GM19035 (cell line): ENCODE data around the gene RALGPS2.
"Not testable (repeated sequence)": the region's sequence is repeated elsewhere in the genome, so short reads cannot be mapped to it uniquely, and the experiment has no call there.

Experiments
- ATAC-seq: cut with Tn5 transposase; IDR thresholded peaks from one replicate; pipeline ENCODE4 v1.9.1; 2021; ENCODE audit not compliant: unreplicated experiment

The RALGPS2 gene

DNA sequence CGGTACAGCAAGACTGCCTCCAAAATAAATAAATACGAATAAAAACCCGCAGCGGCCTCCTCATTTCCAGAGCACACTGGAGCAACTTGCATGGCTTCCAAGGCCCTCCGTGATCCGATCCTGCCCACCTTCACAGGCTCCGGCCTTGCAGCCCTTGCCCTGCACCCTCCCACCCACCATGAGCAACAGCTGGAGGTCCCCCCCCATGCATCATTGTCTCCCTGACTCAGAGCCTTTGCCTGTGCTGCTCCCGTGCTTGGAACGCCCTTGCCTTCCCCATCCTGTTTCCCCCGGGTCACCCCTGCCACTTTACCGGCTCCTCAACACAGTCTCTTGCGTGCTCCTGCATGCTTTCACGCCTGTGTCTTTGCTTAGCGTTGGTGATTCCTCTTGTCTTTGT, 216.8 kb downstream of the RALGPS2 start:
- ATAC-seq = no peak

DNA sequence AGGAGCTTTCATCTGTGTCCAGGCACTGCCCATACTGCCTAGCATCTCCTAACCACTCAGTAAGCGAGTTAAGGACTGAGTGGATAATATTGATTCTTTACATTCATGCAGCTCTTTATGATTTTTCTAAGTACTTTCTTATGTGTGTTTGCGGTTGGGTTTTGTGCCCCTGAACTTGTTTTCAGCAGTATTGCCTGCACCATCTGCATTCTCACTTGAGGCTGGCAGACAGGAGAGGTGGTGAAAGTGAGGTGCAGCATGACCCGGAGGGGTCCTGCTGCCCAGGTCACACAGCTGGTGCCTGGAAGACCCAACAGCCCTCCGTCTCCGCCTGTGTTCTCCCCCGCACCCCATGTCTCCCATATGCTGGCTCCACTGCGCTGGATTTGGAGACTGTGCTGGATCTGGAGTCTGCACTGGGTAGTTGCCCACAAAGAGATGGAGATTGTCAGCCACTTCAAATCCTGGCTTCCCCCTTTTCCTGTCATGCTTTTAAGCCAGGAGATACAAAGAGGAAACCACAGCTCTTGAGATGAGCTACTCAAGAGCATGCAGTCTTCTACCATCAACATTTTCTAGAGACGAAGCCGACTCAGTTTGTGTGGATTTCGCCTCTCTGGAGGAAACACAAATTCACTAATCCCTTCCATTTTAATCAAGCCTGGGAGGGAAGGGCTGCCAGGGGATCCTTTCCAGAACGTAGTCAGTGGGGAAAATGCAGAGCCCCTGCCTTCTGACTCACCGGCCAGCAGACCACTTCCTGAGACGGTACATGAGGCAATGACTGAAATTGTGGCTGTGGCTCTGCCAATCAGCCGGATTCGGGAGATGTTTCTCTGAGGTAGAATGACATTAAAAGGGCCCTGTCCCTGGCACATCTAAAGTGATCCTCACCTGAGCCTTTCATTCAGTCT, 217.5 kb downstream of the RALGPS2 start:
- no peak for ATAC-seq

DNA sequence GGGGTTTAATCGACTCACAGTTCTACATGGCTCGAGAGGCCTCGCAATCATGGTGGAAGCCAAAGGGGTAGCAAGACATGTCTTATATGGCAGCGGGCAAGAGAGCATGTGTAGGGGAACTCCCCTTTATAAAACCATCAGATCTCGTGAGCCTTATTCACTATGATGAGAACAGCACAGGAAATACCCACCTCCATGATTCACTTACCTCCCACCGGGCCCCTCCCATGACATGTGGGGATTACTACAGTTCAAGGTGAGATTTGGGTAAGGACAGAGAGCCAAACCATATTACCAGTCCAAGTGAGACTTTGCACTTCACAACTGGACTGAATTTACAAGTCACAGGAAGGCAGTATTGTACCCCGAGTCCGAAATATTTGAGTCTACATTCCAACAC, 219.7 kb downstream of the RALGPS2 start:
- ATAC-seq = no peak

DNA sequence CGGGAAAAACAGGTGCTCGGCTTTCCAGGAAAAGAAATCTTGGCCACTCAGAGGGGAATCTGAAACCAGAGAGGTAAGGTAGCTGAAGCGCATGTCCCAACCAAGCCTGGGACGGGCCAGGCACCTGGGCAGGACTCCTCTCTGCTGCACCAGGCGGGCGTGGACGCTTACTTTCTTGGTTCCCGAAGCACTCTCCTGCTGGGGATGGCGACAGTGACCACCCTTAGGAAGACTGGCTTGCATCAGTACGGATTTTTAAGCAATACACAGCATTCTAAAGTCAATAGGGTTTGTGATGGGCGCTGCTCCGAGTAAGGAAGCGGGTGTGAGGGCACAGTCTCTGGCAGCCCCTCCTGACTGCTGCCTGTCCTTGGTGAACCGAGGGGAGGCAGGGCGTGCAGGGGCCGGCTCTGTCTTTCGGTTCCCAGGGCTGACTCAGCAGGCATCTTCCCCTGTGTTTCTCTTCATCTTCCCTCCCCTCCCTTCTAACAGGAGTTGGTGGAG, 220.8 kb downstream of the RALGPS2 start:
- ATAC-seq = no peak

DNA sequence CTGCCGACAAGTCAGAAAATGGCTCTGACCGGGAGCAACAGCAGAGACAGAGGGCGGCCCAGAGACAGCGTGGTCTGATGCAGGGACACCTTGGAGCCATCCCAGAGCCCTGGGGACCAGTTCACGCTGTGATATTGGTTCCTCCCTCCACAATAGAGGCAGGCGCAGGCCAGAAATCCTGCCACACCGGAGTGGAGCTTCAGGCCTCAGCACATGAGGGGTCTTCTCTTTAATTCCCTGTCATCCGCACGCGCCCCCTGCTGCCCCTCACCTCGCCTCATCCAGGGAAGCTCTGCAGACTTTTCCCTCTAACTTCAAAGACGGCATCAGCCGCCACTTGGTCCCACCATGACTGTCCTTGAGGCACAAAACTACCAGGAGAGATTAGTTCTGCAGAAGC, 221.4 kb downstream of the RALGPS2 start:
- ATAC-seq = no peak

DNA sequence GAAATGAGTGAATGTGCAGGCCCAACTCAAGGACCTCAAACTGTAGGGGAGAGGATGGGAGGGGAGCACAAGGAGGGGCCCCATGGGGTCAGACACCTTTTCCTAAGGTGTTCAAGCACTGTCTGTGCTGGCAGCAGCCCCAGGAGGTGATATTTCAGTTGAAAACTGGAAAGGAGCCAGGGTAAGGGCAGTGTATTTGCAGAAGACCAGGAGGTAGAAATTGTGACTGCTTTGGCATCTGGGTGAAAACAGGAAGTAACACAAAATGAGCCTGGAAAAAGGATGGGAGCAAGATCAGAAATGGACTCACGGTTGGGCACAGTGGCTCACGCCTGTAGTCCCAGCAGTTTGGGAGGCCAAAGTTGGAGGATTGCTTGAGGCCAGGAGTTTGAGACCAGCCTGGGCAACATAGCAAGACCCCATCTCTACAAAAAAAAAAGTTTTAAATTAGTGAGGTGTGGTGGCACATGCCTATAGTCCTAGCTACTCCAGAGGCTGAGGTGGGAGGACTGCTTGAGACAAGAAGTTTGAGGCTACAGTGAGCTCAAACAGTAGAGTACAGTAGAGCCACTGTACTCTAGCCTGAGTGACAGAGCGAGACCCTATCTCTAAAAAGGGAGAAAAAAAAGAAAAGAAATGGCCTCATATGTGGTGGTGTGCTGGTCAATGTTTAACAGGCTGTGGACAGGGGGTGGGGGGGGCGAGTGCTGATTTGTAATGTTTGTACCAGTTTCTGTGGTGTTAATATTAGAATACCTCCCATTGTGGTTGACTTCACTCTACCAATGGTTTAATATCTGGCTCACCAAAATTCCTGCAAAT, 222.0 kb downstream of the RALGPS2 start:
- ATAC-seq = no peak

DNA sequence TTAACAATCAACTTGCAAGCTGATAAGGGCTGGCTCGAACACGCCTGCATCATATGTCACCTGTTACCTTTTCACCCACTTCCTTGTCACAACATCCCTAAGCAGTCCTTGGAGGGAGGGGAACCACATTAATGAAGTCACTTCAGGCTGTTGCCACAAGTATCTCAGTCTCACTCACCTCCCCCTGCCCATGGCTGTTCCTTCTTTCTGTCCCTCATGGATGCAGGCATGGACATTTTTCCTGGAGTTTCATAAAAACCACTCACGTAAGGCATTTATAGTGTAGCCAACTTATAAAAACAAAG, 222.6 kb downstream of the RALGPS2 start:
- ATAC-seq = no peak

GRCh38 chr1:178948676-178949075, 223.6 kb downstream of the RALGPS2 start:
- ATAC-seq = no peak

DNA sequence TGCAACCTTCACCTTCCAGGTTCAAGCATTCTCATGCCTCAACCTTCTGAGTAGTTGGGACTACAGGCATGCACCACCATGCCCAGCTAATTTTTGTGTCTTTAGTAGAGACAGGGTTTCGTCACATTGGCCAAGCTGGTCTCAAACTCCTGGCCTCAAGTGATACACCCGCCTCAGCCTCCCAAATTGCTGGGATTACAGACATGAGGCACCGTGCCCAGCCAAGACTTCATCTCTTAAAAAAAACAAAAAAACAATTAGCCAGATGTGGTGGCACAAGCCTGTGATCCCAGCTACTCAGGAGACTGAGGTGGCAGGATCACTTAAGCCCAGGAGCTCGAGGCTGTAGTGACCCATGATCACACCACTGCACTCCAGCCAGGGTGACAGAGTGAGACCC, 224.8 kb downstream of the RALGPS2 start:
- ATAC-seq = not testable (repeated sequence)

DNA sequence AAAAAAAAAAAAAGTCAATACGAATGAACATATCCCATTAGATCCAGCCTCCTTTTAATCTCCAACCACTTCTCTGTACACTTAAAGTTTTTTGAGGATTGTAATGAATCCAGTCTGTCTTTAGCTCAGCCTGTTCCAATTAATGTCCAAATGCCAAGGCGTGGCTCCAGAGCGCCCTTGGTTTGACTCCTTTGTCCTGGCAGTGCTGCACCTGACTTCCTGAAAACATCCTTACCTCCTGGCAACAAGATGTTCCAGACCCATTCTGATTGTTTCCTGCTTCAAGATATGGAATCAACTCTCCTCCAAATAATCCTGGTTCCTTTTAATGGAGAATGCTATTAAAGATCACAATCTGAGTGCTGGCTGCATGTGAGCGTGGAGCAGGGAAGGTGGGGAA, 226.6 kb downstream of the RALGPS2 start:
- ATAC-seq = no peak

DNA sequence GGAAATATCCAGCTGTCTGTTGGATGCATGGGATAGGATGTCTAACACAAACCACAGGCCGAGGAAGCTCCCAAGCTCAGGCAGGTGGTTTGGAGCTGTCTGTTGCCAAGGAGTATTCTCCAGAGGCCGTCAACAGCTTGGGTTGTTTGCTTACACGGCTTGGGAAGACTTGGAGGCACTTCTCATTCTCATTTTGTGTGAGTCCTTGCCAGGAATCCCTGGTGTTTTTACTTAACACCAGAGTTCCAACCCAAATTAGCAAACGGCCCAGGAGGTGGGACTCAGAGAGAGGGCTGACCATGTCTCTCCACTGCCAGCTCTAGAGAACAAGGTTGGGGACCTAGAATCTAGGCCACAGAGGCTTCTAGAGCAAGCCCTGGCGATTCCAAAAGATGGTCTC, 228.0 kb downstream of the RALGPS2 start:
- no peak for ATAC-seq

GRCh38 chr1:178953538-178954324, 228.7 kb downstream of the RALGPS2 start:
- no peak for ATAC-seq

DNA sequence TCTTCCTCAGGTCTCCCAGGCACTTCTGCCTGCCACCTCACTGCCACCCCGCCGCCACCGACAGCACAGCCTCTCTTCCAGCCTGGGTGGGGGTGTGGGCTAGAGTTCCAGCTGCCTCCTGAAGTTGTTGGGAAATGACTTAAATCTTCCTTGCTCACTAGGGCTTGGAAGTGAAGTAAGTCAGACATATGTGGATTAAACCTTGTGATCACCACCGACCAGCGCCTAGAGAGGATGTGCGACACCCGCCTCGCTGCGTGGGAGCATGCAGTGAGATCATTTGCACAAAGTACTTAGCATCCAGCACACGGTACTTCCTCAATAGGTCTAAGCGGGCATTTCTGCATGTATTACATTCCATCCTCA, 229.3 kb downstream of the RALGPS2 start:
- ATAC-seq = no peak

DNA sequence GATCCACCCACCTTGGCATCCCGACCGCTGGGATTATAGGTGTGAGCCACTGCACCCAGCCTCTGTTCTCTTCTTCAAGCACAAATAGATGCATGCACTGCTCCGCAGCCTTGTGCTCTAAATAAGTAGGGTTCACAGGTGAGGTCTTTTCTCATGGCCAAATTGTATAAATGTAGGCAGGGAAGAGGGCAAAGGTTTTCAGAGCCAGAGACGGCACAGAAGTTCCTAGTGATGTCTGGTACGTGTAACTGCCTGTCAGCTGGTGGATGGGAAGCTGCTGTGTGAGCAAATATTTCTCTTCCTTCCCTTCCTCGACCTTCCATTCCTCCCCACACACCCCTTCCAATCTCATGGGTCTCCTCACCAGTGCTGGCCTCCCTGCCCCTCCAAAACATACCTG, 229.9 kb downstream of the RALGPS2 start:
- ATAC-seq = no peak

DNA sequence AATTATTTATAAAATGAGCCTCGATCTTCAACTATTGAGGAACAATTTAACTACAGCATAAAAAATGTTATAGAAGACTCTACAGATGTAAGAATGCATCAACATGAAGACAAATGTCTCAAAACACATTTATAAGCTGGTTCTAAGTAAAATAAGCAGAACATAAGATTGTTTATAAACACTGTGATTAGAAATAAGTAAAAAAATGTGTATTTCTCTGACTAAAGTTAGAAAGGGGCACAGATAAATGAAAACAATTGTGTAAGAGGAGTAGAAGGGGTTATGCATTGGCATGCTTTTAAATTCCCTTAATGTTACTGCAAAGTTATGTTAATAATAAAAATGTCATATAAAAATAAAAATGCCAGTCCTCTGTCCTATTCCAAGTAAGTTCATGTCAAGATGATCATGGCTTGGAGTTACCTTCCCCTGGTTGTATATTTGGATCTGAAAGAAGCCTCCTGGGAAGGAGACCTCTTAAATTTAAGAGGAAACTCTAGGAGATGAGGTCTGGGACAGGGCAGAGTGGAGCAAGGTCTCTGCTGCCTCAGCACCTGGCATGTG, 230.4 kb downstream of the RALGPS2 start:
- ATAC-seq = no peak

DNA sequence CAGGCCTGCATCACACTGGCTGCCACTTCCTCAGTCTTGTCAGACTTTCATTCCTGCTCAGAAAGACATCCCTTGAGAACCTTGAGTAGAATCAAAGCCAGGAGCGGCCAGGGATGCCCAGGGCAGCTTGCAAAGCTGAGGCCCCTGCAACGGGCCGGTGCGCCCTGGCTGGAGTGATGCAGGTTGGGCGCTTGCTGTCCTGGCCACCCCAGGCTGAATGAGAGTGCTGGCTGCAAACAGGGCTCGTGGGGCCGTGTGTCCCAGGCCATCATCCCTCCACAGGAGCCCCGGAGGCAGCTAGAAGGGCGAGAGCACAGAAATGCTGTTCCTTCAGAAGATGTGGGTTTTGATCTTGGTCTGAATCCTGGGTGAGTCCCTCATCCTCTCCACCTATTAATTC, 233.4 kb downstream of the RALGPS2 start:
- no peak for ATAC-seq

- ATAC-seq = no peak
These were observed 234.8 kb downstream of the RALGPS2 start for GRCh38 chr1:178959543-178960460.

GRCh38 chr1:178960482-178961240, 235.6 kb downstream of the RALGPS2 start:
- ATAC-seq = no peak

GRCh38 chr1:178961331-178961730, 236.3 kb downstream of the RALGPS2 start:
- ATAC-seq = no peak
